MM.1S (cell line): ENCODE measurements around the gene ENOPH1.

Source experiments
- EZH2 ChIP-seq: fragments of 300-600 bp; sonication (generic); optimal IDR thresholded peaks from 2 replicates; pipeline ENCODE3; 2017; ENCODE audit warnings: low read depth, mild to moderate bottlenecking, antibody characterized with exemption, low read length, mixed read lengths
- TF ChIP-seq, protein P1 (sequence below): fragments of 300-600 bp; sonication (generic); IDR thresholded peaks from 2 replicates; pipeline ENCODE4 v1.5.1; 2016; ENCODE audit warnings: antibody characterized with exemption, low read length, mixed read lengths

DNA sequence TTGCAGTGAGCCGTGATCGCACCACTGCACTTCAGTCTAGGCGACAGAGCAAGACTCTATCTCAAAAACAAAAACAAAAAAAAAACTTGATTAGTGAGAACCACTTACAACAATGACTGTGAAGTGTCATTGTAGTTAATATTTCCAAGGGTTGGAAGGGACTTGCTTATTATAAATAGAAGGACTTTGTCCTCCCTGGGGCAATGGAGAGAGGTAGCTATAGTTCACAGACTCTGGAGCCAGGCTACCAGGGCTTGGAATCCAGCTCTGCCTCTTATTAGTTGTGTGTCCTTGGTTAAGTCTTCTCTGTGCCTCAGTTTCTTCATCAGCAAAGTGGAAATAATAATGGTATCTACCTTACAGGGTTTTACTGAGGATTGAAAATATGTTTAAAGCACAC lies 79.8 kb downstream of the ENOPH1 start:
- TF ChIP-seq, protein P1, sequence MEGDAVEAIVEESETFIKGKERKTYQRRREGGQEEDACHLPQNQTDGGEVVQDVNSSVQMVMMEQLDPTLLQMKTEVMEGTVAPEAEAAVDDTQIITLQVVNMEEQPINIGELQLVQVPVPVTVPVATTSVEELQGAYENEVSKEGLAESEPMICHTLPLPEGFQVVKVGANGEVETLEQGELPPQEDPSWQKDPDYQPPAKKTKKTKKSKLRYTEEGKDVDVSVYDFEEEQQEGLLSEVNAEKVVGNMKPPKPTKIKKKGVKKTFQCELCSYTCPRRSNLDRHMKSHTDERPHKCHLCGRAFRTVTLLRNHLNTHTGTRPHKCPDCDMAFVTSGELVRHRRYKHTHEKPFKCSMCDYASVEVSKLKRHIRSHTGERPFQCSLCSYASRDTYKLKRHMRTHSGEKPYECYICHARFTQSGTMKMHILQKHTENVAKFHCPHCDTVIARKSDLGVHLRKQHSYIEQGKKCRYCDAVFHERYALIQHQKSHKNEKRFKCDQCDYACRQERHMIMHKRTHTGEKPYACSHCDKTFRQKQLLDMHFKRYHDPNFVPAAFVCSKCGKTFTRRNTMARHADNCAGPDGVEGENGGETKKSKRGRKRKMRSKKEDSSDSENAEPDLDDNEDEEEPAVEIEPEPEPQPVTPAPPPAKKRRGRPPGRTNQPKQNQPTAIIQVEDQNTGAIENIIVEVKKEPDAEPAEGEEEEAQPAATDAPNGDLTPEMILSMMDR = no peak
- TF ChIP-seq EZH2 = no peak
